GM18519 (cell line): ENCODE data around the gene TCHH.

ENCODE experiments used
- ATAC-seq: cut with Tn5 transposase; IDR thresholded peaks from one replicate; pipeline ENCODE4 v1.9.1; 2021; ENCODE audit warnings: mild to moderate bottlenecking, moderate library complexity; ENCODE audit not compliant: unreplicated experiment, low FRiP score

The TCHH gene

DNA sequence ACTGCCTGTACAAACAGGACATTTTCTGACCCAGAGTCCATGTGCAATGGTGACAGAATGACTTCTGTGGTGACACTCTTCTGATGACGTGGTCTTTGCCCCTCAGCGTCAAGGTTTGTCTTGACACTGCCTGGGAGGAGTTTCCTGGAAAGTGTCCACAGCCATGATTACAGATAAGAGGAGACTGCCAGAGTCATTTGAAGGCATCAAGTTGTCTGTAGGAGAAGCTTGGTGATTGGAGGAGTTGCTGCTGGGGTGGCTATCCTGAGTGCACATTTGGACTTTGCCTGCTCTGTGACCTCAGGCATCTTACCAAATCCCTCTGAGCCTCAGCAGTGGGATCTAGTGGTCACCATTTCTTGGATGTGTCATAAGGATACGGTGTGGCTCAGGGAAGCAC lies 44.1 kb downstream of the TCHH start:
- ATAC-seq = no peak

DNA sequence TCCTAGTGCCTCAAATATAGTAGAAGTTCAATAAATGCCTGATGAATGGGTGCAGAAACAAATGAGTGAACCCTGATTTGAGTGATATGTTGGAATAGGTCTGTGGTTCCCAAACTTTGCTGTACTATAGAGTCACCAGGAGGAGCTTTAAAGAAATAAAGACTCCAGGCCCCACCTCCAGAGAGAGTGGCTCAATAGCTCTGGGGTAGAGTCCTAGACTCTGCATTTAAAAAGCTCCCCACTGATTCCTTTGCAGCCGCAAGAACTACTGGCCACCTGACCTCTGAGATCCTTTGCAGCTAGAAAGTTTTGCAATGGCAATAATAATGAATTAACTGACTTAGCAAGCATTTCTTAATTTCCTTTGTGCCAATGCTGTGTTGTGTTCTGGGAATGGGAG lies 47.3 kb downstream of the TCHH start:
- ATAC-seq = no peak

GRCh38 chr1:152067150-152067549 lies 48.1 kb downstream of the TCHH start:
- ATAC-seq = no peak

- ATAC-seq = no peak
Measured at GRCh38 chr1:152061952-152062351, 53.3 kb downstream of the TCHH start.
